Endothelial cell of umbilical vein (primary cell): ENCODE results near the gene DPP7.

Source experiments
- EZH2 ChIP-seq: IDR thresholded peaks from 2 replicates; pipeline ENCODE4 v1.6.1; 2012; ENCODE audit warnings: borderline replicate concordance, low read depth, mild to moderate bottlenecking, moderate library complexity, low read length, inconsistent platforms; ENCODE audit not compliant: severe bottlenecking
- FOS ChIP-seq: IDR thresholded peaks from 2 replicates; pipeline ENCODE4 v1.6.1; 2011; ENCODE audit warnings: mild to moderate bottlenecking, low read length, moderate library complexity, borderline replicate concordance; ENCODE audit not compliant: insufficient read depth
- GATA2 ChIP-seq: IDR thresholded peaks from 2 replicates; pipeline ENCODE4 v1.7.0; 2011; ENCODE audit warnings: low read depth, mild to moderate bottlenecking, moderate library complexity, mixed read lengths, low read length; ENCODE audit not compliant: insufficient read length, insufficient read depth
- JUN ChIP-seq: IDR thresholded peaks from 2 replicates; pipeline ENCODE4 v1.6.1; 2011; ENCODE audit warnings: borderline replicate concordance, low read depth; ENCODE audit not compliant: insufficient read length, insufficient read depth
- POLR2A ChIP-seq: IDR thresholded peaks from 2 replicates; pipeline ENCODE4 v1.6.1; 2012; ENCODE audit warnings: low read depth, mild to moderate bottlenecking, control low read depth, low read length
- POLR2AphosphoS5 ChIP-seq: IDR thresholded peaks from 2 replicates; pipeline ENCODE4 v1.6.1; 2012; ENCODE audit warnings: low read depth, mild to moderate bottlenecking, control low read depth, low read length, moderate library complexity; ENCODE audit not compliant: insufficient read depth
- TF ChIP-seq, protein P1 (sequence below), 2 donors: IDR thresholded peaks; 1 replicate in 1 of 2; 2 replicates in 1 of 2; pipeline ENCODE4 v1.5.1; 2011; ENCODE audit warnings: low read length in 2 of 2, mild to moderate bottlenecking in 2 of 2, moderate library complexity in 2 of 2, control low read depth in 1 of 2, inconsistent platforms in 1 of 2, low read depth in 1 of 2; ENCODE audit not compliant: insufficient read depth in 1 of 2; ENCODE audit errors: extremely low read depth in 1 of 2
- TF ChIP-seq, protein P2 (sequence below): IDR thresholded peaks from 2 replicates; pipeline ENCODE4 v1.6.1; 2011; ENCODE audit not compliant: insufficient read depth, insufficient read length

- TF ChIP-seq, protein P1, sequence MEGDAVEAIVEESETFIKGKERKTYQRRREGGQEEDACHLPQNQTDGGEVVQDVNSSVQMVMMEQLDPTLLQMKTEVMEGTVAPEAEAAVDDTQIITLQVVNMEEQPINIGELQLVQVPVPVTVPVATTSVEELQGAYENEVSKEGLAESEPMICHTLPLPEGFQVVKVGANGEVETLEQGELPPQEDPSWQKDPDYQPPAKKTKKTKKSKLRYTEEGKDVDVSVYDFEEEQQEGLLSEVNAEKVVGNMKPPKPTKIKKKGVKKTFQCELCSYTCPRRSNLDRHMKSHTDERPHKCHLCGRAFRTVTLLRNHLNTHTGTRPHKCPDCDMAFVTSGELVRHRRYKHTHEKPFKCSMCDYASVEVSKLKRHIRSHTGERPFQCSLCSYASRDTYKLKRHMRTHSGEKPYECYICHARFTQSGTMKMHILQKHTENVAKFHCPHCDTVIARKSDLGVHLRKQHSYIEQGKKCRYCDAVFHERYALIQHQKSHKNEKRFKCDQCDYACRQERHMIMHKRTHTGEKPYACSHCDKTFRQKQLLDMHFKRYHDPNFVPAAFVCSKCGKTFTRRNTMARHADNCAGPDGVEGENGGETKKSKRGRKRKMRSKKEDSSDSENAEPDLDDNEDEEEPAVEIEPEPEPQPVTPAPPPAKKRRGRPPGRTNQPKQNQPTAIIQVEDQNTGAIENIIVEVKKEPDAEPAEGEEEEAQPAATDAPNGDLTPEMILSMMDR (IDR thresholded peaks at IDR 0.05; ENCODE audit: extremely low read depth in 1 of 2, insufficient read depth in 1 of 2, low read depth in 1 of 2, low read length in 2 of 2): no peak
- no peak for TF ChIP-seq POLR2A
- no peak for TF ChIP-seq GATA2
- no peak for TF ChIP-seq FOS
- TF ChIP-seq JUN: no peak
- TF ChIP-seq, protein P2, sequence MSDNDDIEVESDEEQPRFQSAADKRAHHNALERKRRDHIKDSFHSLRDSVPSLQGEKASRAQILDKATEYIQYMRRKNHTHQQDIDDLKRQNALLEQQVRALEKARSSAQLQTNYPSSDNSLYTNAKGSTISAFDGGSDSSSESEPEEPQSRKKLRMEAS: no peak
- TF ChIP-seq EZH2: no peak
- no peak for TF ChIP-seq POLR2AphosphoS5
These were observed 35.1 kb downstream of the DPP7 start for GRCh38 chr9:137079401-137079787.
